Cerebellar cortex (tissue), 1 donor: ENCODE data around the gene ADAMTS5.

Source experiments
- DNase-seq: peaks from one replicate; pipeline ENCODE4 v3.0.0-alpha.2; 2015; ENCODE audit warnings: low spot score

ADAMTS5 gene

DNA sequence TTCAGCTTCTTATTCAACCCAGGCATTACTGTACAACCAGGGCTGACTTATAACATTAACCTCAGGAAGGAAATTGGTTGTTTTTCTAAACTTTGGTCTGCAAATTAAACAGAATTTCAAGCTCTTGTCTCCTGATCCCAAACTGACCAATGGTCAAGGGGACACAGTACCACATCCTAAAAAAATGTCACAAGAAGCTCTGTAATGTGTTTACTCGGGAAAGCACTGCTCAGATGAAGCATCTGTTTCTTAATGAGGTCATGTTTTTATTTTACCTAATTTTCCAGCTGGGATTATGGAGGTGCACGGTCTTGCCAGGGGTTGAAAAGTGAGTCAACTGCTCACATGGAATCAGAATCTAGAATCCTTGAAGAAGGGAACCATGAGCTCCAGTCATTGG lies 18.7 kb downstream of the ADAMTS5 start:
- DNase-seq, result no peak

DNA sequence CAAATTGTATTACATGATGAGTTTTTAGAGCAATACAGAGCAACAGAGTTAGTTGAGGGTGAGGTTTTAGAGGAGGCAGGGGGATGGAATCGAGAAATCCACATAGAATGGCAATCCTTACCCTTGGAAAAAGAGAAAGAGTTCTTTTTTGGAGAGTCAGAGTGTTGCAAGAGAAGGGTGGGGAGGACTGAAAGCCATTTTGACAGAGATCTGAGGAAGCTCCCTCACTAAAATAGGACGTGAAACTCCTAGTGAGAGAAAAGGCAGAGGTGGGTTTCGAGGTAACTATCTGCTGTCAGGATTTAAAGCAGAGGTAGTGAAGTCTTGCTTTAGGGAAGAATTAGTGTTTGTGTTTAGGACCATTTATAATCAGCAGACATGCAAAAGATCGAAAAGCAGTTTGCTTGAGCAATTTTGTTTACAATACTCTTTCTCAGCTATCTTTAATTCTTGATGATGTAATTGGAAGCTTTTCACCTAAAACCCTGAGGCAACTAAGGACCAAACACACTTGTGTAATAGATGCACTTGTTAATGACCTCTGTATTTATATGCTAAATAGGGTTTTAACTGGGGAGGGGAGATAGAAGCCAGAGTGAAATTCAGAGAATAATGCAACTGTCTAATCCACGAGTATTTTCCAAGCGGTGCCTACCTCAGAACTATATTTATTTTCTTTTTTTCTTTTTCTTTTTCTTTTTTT lies 20.0 kb downstream of the ADAMTS5 start:
- no peak for DNase-seq

- peak; percentile 62 for DNase-seq
These were observed 20.8 kb downstream of the ADAMTS5 start for GRCh38 chr21:26945916-26946675.

GRCh38 chr21:26943921-26944320 lies 23.0 kb downstream of the ADAMTS5 start:
- no peak for DNase-seq

GRCh38 chr21:26941421-26941820 lies 25.5 kb downstream of the ADAMTS5 start:
- DNase-seq, result no peak

DNA sequence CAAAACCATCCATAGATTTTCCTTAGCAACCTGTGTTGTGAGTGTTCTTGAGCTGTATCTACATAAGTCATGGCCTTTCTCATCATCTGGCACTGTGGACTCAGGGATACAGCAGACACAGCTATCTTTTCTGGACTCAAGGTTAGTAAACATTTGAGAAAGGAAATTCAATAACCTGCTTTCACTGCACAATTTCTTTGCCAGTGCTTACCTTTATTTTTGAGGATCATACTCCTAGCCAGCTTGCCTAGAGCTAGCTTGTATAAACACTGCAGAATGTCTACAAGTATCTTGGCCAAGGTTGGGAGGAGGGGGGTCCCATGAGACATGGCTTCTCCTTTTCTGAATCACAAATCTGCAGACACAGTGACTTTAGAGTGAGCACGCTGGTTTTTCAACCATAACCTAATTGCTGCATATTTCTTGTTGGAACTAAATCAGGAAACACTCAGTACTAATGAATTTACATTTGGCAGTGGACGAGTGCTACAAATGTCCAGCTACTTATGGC lies 27.2 kb downstream of the ADAMTS5 start:
- peak; percentile 61 for DNase-seq

DNA sequence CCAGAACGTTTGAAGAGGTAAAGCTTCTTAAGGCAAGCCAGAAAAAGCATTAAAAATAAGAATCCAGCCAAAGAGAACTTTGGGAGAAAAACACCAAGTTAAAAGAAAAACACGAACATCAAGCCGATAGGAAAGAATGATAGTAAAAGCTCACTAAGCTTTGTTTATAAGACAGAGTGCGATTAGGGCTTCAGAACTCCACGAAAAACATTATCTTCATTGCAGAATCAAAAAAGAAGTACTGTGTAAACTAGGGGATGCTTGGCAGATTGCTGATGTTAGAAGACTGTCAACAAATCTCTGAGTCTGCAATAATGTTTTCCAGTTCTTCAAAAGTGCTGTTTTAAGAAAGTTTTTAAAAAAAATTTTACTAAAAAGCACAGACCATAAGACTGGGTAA lies 30.2 kb downstream of the ADAMTS5 start:
- no peak for DNase-seq

DNA sequence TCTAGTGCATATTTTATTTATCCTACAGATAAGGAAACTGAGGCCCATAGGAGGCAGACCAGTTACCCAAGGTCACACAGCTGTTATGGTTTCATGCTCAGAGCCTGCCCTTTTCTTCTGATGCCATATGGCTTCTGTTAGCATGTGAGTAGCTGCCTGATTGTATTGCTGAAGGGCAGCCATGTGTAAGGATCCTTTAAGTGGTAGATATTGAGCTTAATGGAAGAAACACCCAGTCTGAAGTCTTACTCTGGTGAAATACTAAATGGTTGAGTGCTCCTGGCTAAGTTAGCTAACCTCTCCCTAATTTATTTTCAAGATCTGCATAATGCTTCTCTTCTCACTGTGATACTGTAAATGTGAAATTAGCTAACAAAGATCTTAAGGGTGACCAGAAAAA lies 30.9 kb downstream of the ADAMTS5 start:
- DNase-seq, result no peak

DNA sequence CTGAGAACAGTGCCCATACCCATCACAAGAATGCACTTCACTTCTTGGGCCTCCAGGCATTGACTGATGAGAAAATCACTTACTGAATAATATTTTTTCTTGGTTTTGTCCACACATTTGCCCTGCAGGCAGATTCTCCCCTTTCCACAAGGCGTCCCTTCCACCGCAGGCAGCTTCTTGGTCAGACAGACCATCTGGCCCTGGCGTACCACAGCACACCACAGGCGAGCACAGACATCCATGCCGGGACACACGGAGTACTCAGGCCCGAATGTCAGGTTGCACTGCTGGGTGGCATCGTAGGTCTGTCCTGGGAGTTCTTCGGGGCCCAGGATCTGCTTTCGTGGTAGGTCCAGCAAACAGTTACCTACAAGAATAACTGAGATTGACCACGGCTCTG lies 32.5 kb downstream of the ADAMTS5 start:
- peak; percentile 68 for DNase-seq

GRCh38 chr21:26933448-26933847 lies 33.4 kb downstream of the ADAMTS5 start:
- no peak for DNase-seq

DNA sequence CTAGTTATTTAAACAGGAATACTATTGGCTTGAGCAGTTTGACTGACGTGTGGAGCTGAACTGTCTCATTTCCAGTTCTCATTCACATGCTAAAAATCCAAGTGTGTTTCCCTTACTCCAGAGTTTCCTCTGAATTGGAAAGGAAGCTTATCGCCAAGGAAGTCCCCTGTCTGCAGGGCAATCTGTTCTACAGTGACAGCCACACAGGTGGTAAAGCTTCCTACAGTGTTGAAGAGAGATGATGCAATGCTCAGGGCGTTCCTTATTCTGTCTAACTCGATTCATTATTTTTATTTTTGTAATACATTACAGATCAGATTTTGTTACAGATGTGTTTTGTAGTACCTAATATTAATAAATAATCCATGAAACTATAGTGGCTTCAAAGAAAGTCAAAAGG lies 41.3 kb downstream of the ADAMTS5 start:
- no peak for DNase-seq

GRCh38 chr21:26925122-26925521 lies 41.8 kb downstream of the ADAMTS5 start:
- no peak for DNase-seq

GRCh38 chr21:26923986-26924385 lies 42.9 kb downstream of the ADAMTS5 start:
- no peak for DNase-seq

GRCh38 chr21:26920055-26920454 lies 46.8 kb downstream of the ADAMTS5 start:
- DNase-seq, result no peak

- no peak for DNase-seq
These were observed 48.4 kb downstream of the ADAMTS5 start for GRCh38 chr21:26918323-26919079.

DNA sequence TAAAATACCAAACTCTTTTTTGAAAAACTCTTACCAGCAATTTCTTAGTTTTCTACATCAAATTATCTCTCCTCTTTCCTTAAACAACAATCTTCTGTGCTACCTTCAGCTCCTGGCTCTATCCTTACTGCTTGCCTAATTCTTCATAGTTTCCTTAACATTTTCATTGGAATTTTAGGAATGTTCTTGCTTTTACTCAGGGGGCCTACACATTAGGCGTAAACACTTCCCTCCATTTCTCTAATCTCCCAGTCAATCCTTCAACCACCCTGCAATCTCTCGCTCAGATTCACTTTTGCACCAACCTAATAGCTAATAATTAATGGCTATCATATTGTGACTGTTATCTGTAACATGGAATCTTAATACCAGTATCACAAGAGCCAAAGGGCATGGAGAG lies 50.1 kb downstream of the ADAMTS5 start:
- no peak for DNase-seq

- DNase-seq, result no peak
These were observed 52.3 kb downstream of the ADAMTS5 start for GRCh38 chr21:26914557-26914956.

GRCh38 chr21:26912466-26912865 lies 54.4 kb downstream of the ADAMTS5 start:
- DNase-seq, result no peak

- no peak for DNase-seq
These were observed 56.9 kb downstream of the ADAMTS5 start for GRCh38 chr21:26909972-26910371.

DNA sequence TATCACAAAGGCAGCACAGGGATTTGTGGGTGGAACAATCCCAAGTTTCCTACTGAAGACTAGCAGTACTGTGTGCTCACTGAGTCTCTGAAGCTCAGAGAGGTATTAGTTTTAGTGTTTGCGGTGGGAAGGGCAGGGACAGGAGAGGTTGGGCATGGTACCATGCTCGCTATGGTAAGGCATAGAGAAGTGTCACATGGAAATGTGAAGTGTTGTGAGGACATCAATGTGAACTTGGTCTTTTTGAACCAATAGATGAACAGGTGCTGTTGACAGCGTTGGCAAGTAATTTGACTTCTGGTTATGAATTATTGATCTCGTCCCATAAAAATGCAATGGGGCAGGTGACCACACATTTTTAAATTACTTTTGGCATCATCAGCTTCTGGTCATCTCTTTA lies 65.9 kb downstream of the ADAMTS5 start:
- DNase-seq, result no peak

DNA sequence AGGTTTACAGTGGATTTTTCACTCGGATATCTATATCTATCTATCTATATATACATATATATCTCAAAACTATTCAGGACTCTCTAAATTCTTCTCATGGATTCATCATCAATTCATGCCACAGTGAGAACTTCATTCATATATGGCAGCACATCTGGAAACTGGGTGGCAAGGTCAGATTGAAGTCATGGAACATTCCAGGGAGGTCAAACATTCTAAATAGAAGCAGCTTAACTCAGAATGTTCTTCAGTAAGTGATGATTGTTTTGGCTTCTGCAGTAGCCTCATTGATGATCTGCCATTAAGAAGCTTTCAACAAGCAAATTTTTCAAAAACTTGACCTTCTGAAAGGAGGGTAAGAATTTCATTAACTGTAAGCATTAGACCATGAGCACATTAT lies 74.7 kb downstream of the ADAMTS5 start:
- DNase-seq, result no peak

DNA sequence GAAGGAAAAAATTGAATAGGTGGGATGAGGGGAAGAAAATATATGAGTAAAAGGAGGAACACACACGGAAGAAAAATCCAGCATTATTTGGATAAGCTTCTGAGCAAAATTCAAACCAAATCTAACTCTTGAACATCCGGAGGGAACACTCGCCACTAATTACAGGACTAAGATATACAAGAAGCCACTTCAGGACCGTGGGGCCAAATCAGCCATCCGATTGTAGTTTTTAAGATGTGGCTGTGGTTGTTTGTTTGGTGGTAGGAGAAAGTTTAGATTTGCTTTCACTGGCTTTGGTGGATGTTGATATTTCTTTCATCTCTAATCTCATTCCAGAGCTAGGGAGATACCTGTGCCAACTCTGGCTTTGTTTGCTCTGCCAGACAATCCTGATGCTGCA lies 78.0 kb downstream of the ADAMTS5 start:
- DNase-seq, result no peak

GRCh38 chr21:26888256-26888655 lies 78.6 kb downstream of the ADAMTS5 start:
- DNase-seq, result no peak
